Activated T-cell treated with anti-CD3 and anti-CD28 coated beads, Interleukin-2, amount 50 U/mL, for 24 hours (primary cell): ENCODE measurements around the gene VTN.

Source experiments
- DNase-seq: peaks from one replicate; pipeline ENCODE4 v3.0.0-alpha.2; 2020
- H3K27ac Mint-ChIP-seq: 2 replicates; pipeline ENCODE4 v1.8.0; 2020; ENCODE audit warnings: mild to moderate bottlenecking, mixed read lengths
- H3K27me3 Mint-ChIP-seq: 2 replicates; pipeline ENCODE4 v1.8.0; 2020; ENCODE audit warnings: mixed read lengths
- H3K36me3 Mint-ChIP-seq: 2 replicates; pipeline ENCODE4 v1.8.0; 2020; ENCODE audit warnings: low read depth, mixed read lengths
- H3K4me1 Mint-ChIP-seq: 2 replicates; pipeline ENCODE4 v1.8.0; 2020; ENCODE audit warnings: low read depth, mixed read lengths
- H3K4me3 Mint-ChIP-seq: 2 replicates; pipeline ENCODE4 v1.8.0; 2020; ENCODE audit warnings: mild to moderate bottlenecking, moderate library complexity, mixed read lengths
- H3K9me3 Mint-ChIP-seq: 2 replicates; pipeline ENCODE4 v1.8.0; 2020; ENCODE audit warnings: mixed read lengths

The VTN gene

GRCh38 chr17:28386391-28386790 is 16.3 kb upstream of the VTN start:
- Mint-ChIP-seq H3K36me3 (peaks cover 66% of the 10 kb centered on the region), H3K9me3 (no peaks in the 10 kb centered on the region), H3K27me3 (no peaks in the 10 kb centered on the region), H3K27ac (no peak overlapping the region), H3K4me1 (peaks cover 20% of the 10 kb centered on the region), H3K4me3 (no peak overlapping the region)
- no peak for DNase-seq

GRCh38 chr17:28385406-28385805 is 15.3 kb upstream of the VTN start:
- H3K27me3 Mint-ChIP-seq: no peaks in the 10 kb centered on the region
- peak overlapping the region; percentile 77 for H3K27ac Mint-ChIP-seq
- no peaks in the 10 kb centered on the region for H3K9me3 Mint-ChIP-seq
- H3K4me1 Mint-ChIP-seq: peaks cover 26% of the 10 kb centered on the region
- H3K4me3 Mint-ChIP-seq: peak overlapping the region; percentile 87
- H3K36me3 Mint-ChIP-seq: peaks cover 60% of the 10 kb centered on the region
- peak; percentile 29 for DNase-seq

- Mint-ChIP-seq H3K4me1 (peaks cover 29% of the 10 kb centered on the region), H3K9me3 (no peaks in the 10 kb centered on the region), H3K36me3 (peaks cover 57% of the 10 kb centered on the region), H3K4me3 (peak overlapping the region; percentile 87), H3K27ac (peak overlapping the region; percentile 77), H3K27me3 (no peaks in the 10 kb centered on the region)
- peak; percentile 57 for DNase-seq
Measured at GRCh38 chr17:28385037-28385400, 14.9 kb upstream of the VTN start.

GRCh38 chr17:28384281-28385036 is 14.4 kb upstream of the VTN start:
- peak; percentile 80 for DNase-seq
- Mint-ChIP-seq H3K9me3 (no peaks in the 10 kb centered on the region), H3K36me3 (peaks cover 53% of the 10 kb centered on the region), H3K27ac (peak overlapping the region; percentile 18), H3K4me3 (peak overlapping the region; percentile 87), H3K4me1 (peaks cover 29% of the 10 kb centered on the region), H3K27me3 (no peaks in the 10 kb centered on the region)

GRCh38 chr17:28381141-28381825 is 11.2 kb upstream of the VTN start:
- no peaks in the 10 kb centered on the region for H3K9me3 Mint-ChIP-seq
- H3K4me1 Mint-ChIP-seq: peaks cover 29% of the 10 kb centered on the region
- peak; percentile 53 for DNase-seq
- no peak overlapping the region for H3K27ac Mint-ChIP-seq
- no peak overlapping the region for H3K4me3 Mint-ChIP-seq
- peaks cover 37% of the 10 kb centered on the region for H3K36me3 Mint-ChIP-seq
- no peaks in the 10 kb centered on the region for H3K27me3 Mint-ChIP-seq

GRCh38 chr17:28379814-28380801 is 10.0 kb upstream of the VTN start:
- Mint-ChIP-seq H3K4me1 (peaks cover 25% of the 10 kb centered on the region), H3K27me3 (no peaks in the 10 kb centered on the region), H3K4me3 (no peak overlapping the region), H3K9me3 (no peaks in the 10 kb centered on the region), H3K27ac (no peak overlapping the region), H3K36me3 (peaks cover 35% of the 10 kb centered on the region)
- no peak for DNase-seq

- Mint-ChIP-seq H3K27me3 (no peaks in the 10 kb centered on the region), H3K27ac (peak overlapping the region; percentile 82), H3K9me3 (no peaks in the 10 kb centered on the region), H3K4me3 (peak overlapping the region; percentile 84), H3K4me1 (peaks cover 24% of the 10 kb centered on the region), H3K36me3 (peaks cover 26% of the 10 kb centered on the region)
- DNase-seq: no peak
Measured at GRCh38 chr17:28372945-28373274, 2.8 kb upstream of the VTN start.

GRCh38 chr17:28372203-28372944 is 2.3 kb upstream of the VTN start:
- no peak for DNase-seq

GRCh38 chr17:28371245-28372202 is 1.4 kb upstream of the VTN start, which contains the start of gene SARM1:
Gene SARM1 (plus strand): TSS chr17:28371694. CDS start chr17:28372033, 339 bp downstream.
- peak; percentile 91 for DNase-seq
- peak within 1 kb of the TSS; percentile 93 for H3K27ac Mint-ChIP-seq
- peak within 1 kb of the TSS; percentile 87 for H3K4me3 Mint-ChIP-seq
- peaks cover 24% of the 10 kb centered on the region for H3K4me1 Mint-ChIP-seq
- H3K27me3 Mint-ChIP-seq: no peaks in the 10 kb centered on the region
- peaks cover 24% of the 10 kb centered on the region for H3K36me3 Mint-ChIP-seq
- no peaks in the 10 kb centered on the region for H3K9me3 Mint-ChIP-seq

More at GRCh38 chr17:28372203-28372944, 2.3 kb upstream of the VTN start:
- Mint-ChIP-seq H3K36me3 (peaks cover 26% of the 10 kb centered on the region), H3K4me1 (peaks cover 24% of the 10 kb centered on the region), H3K27me3 (no peaks in the 10 kb centered on the region), H3K27ac (peak overlapping the region; percentile 82), H3K4me3 (peak overlapping the region; percentile 84), H3K9me3 (no peaks in the 10 kb centered on the region)

- Mint-ChIP-seq H3K27me3 (no peaks in the 10 kb centered on the region), H3K9me3 (no peaks in the 10 kb centered on the region), H3K4me1 (peaks cover 24% of the 10 kb centered on the region), H3K36me3 (peaks cover 27% of the 10 kb centered on the region), H3K4me3 (peak overlapping the region; percentile 87), H3K27ac (peak overlapping the region; percentile 93)
- no peak for DNase-seq
Measured at GRCh38 chr17:28370744-28371103, 617 bp upstream of the VTN start.

- no peak overlapping the region for H3K4me3 Mint-ChIP-seq
- no peak for DNase-seq
- H3K27ac Mint-ChIP-seq: no peak overlapping the region
- no peaks in the 10 kb centered on the region for H3K9me3 Mint-ChIP-seq
- no peaks in the 10 kb centered on the region for H3K27me3 Mint-ChIP-seq
- H3K4me1 Mint-ChIP-seq: peaks cover 21% of the 10 kb centered on the region
- peaks cover 27% of the 10 kb centered on the region for H3K36me3 Mint-ChIP-seq
Measured at GRCh38 chr17:28369684-28370034, 448 bp downstream of the VTN start.

GRCh38 chr17:28368915-28369683 is 1.0 kb downstream of the VTN start:
- Mint-ChIP-seq H3K4me1 (peaks cover 21% of the 10 kb centered on the region), H3K27ac (no peak overlapping the region), H3K4me3 (no peak overlapping the region), H3K36me3 (peaks cover 30% of the 10 kb centered on the region), H3K9me3 (no peaks in the 10 kb centered on the region), H3K27me3 (no peaks in the 10 kb centered on the region)
- no peak for DNase-seq
